ENCODE measurements around the gene SLC25A38.
A peak's percentile ranks its signal among the peaks of the same experiment; 100 is the strongest.

Gene SLC25A38

DNA sequence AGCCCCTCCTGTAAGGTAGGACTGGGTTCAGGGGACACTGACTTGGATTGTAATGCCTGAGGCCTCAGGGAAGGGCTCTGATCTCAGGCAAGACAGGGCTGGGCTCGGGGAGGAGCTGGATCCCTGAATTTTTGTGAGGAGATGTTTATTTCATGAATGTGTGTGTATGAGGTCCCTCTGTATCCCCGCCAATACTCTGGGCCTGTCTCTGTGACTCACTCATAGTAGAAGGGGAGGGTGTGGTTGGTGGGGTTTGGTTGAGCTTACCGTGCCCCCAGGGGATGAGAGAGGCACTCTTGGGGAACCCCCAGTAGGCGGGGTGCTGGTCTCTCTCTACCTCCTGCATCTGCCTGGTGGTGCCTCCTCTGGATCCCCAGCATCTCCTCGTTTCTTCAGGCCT is 51.4 kb downstream of the SLC25A38 start:
- in situ Hi-C loops (cut with HindIII; ENCODE audit: low pct_ligation_motif_present, low sequenced_read_pairs): no loop called here
- TF ChIP-seq, protein P1, sequence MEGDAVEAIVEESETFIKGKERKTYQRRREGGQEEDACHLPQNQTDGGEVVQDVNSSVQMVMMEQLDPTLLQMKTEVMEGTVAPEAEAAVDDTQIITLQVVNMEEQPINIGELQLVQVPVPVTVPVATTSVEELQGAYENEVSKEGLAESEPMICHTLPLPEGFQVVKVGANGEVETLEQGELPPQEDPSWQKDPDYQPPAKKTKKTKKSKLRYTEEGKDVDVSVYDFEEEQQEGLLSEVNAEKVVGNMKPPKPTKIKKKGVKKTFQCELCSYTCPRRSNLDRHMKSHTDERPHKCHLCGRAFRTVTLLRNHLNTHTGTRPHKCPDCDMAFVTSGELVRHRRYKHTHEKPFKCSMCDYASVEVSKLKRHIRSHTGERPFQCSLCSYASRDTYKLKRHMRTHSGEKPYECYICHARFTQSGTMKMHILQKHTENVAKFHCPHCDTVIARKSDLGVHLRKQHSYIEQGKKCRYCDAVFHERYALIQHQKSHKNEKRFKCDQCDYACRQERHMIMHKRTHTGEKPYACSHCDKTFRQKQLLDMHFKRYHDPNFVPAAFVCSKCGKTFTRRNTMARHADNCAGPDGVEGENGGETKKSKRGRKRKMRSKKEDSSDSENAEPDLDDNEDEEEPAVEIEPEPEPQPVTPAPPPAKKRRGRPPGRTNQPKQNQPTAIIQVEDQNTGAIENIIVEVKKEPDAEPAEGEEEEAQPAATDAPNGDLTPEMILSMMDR (IDR thresholded peaks at IDR 0.05; ENCODE audit: low read depth, low read length, missing control alignments): no peak
- no peak for DNase-seq

DNA sequence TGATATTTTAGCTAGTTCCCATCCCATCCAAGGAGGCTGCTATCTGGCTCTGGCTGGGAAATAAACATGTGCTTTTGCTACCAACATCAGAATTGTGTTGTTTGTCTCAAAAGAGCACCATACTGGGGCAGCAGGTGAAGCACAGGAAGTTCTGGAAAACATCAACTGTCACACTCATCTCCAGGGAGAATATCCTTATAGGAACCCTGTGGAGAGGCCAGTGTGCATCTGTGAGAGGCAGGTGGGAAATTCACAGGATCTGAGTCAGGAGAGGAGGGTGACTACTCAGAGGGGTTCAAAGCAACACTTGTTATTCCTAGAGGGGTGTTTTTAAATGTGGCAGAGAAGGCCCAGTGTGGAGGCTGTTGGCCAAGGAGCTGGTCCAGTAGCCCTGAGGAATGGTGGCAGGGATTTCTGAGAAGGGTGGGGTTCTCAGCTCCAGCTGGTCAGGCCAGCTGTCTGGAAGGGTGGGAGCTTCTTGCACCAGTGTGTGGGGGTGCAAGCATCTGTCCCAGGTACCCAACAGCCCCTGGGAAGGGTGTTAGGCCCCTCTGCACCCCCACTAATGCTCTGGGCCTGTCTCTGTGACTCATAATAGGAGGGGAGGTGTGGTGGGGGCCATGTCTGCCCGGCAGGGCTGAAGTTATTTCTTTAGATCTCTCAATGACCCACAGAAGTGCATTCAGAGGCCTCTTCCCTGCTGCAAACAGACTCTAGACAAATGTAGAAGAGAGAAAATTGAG is 52.0 kb downstream of the SLC25A38 start:
- H3K36me3 ChIP-seq (replicated peaks): no peaks in the 10 kb centered on the region
- in situ Hi-C loops (cut with HindIII; ENCODE audit: low pct_ligation_motif_present, low sequenced_read_pairs): no loop called here

More for the DNA sequence above, 51.4 kb downstream of the SLC25A38 start:
- H3K36me3 ChIP-seq (replicated peaks): no peaks in the 10 kb centered on the region
- H3K27ac ChIP-seq: no peak overlapping the region
- H3K27me3 ChIP-seq (replicated peaks): no peaks in the 10 kb centered on the region
- H3K4me3 ChIP-seq (ENCODE audit: low read depth, low read length): no peak overlapping the region

DNA sequence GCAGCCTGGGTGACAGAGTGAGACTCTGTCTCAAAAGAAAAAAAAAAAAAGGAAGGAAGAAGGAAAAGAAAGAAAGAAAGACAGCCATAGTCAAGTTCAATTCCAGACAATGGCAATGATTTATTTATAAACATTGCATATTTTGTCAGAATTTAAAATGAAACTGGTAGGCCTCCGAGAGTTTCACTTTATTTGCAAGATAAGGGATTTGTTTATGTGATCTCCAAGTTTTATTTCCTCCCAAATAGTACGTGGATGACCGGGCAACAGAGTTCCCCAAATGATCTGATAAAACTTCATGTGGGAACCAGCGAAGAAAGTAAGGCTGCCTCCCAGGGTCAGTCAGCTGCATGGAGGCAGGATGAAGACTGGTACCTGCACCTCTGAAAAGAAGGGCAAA is 55.7 kb downstream of the SLC25A38 start:
- in situ Hi-C loops (cut with HindIII; ENCODE audit: low pct_ligation_motif_present, low sequenced_read_pairs): no loop called here
- DNase-seq: no peak
- TF ChIP-seq, protein P1 (IDR thresholded peaks at IDR 0.05; ENCODE audit: low read depth, low read length, missing control alignments): no peak
- Histone ChIP-seq H3K36me3 (replicated peaks) (no peaks in the 10 kb centered on the region), H3K27ac (no peak overlapping the region), H3K27me3 (replicated peaks) (no peaks in the 10 kb centered on the region), H3K4me3 (ENCODE audit: low read depth, low read length) (no peak overlapping the region)

More for the DNA sequence above, 52.0 kb downstream of the SLC25A38 start:
- no peaks in the 10 kb centered on the region for H3K27me3 ChIP-seq (replicated peaks)
- no peak for DNase-seq
- TF ChIP-seq, protein P1 (IDR thresholded peaks at IDR 0.05; ENCODE audit: low read depth, low read length, missing control alignments): no peak
- H3K4me3 ChIP-seq (ENCODE audit: low read depth, low read length): no peak overlapping the region
- no peak overlapping the region for H3K27ac ChIP-seq

DNA sequence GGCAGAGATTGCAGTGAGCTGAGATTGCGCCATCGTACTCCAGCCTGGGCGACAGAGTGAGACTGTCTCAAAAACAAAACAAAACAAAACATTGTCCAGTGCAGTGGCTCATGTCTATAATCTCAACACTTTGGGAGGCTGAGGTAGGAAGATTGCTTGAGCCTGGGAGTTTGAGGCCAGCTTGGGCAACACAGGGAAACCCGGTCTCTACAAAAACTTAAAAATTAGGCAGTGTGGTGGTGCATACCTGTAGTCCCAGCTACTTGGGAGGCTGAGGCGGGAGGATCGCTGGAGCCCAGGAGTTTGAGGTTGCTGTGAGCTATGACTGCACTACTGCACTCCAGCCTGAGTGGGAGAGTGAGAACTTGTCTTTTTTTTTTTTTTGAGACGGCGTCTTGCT is 57.1 kb downstream of the SLC25A38 start:
- TF ChIP-seq, protein P1 (IDR thresholded peaks at IDR 0.05; ENCODE audit: low read depth, low read length, missing control alignments): no peak
- no peak for DNase-seq
- Histone ChIP-seq H3K36me3 (replicated peaks) (no peaks in the 10 kb centered on the region), H3K27me3 (replicated peaks) (no peaks in the 10 kb centered on the region), H3K27ac (no peak overlapping the region), H3K4me3 (ENCODE audit: low read depth, low read length) (no peak overlapping the region)
- in situ Hi-C loops (cut with HindIII; ENCODE audit: low pct_ligation_motif_present, low sequenced_read_pairs): no loop called here

DNA sequence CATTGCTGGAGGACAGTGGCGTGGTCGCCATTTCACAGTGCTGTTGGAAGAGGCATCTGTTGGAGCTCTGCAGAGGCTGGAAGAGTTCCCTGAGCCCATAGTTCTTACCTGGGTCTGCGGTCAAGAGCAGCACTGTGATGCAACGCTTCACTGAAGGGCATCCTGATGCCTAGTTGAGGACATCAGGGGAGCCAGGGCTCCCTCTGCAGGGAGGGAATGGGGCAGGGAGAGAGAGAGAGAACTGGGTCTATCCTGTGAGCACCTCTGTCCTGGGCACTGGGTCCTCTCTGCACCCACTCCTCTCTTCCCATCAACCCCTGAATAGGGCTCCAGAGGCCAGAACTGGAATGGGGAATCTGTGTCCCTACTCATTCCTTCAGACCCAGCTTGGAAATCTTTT is 60.4 kb downstream of the SLC25A38 start:
- TF ChIP-seq, protein P1 (IDR thresholded peaks at IDR 0.05; ENCODE audit: low read depth, low read length, missing control alignments): peak; percentile 26
- no peak for DNase-seq
- H3K4me3 ChIP-seq (ENCODE audit: low read depth, low read length): no peak overlapping the region
- H3K27me3 ChIP-seq (replicated peaks): no peaks in the 10 kb centered on the region
- in situ Hi-C loops (cut with HindIII; ENCODE audit: low pct_ligation_motif_present, low sequenced_read_pairs): no loop called here
- H3K27ac ChIP-seq: no peak overlapping the region
- no peaks in the 10 kb centered on the region for H3K36me3 ChIP-seq (replicated peaks)

DNA sequence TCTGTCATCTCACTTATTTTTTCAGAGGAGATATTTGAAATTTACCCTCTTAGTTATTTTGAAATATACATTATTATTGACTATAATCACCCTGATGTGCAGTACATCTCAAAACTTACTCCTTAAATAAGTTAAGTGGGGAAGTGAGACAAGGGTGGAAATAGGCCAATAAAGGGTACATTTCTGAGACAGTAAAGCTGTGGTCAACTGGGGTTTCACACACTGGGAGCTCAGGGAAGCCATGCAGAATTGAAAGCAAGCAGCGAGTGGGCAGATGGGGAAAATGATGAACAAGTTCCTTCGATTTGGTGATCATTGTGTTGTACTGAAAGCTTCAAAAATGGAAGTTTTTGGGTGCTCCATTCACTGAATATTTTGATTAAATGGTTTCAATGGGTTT is 62.8 kb downstream of the SLC25A38 start:
- Histone ChIP-seq H3K27ac (no peak overlapping the region), H3K27me3 (replicated peaks) (no peaks in the 10 kb centered on the region), H3K36me3 (replicated peaks) (no peaks in the 10 kb centered on the region), H3K4me3 (ENCODE audit: low read depth, low read length) (no peak overlapping the region)
- DNase-seq: no peak
- TF ChIP-seq, protein P1 (IDR thresholded peaks at IDR 0.05; ENCODE audit: low read depth, low read length, missing control alignments): no peak
- in situ Hi-C loops (cut with HindIII; ENCODE audit: low pct_ligation_motif_present, low sequenced_read_pairs): no loop called here

Data from brain microvascular endothelial cell (primary cell).